GM12873 (cell line): ENCODE measurements around the gene TRUB1.

ENCODE experiments used
- TF ChIP-seq, protein P1 (sequence below): IDR thresholded peaks from 2 replicates; pipeline ENCODE4 v1.5.1; 2012; ENCODE audit warnings: low read depth, mild to moderate bottlenecking, moderate library complexity, low read length, control low read depth; ENCODE audit not compliant: insufficient read depth; ENCODE audit errors: missing control alignments

The TRUB1 gene

DNA sequence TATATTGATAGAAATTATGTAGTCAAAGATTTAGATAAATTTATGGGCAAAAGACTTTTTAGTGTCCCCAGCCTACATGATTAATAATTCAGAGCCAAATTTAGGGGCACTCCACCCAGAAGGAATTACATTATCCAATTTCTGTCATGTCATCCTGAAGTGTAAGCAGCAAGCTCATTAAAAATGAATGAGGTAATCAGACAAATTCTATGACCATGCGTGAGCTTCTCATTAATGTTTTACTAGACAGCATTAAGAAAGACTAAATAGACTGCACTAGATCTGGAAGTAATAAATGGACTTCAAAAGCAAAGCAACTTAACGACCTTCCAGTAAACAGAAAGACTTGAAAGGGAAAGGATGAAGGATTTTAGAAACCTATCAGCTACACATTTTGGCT is 22.7 kb upstream of the TRUB1 start:
- TF ChIP-seq, protein P1, sequence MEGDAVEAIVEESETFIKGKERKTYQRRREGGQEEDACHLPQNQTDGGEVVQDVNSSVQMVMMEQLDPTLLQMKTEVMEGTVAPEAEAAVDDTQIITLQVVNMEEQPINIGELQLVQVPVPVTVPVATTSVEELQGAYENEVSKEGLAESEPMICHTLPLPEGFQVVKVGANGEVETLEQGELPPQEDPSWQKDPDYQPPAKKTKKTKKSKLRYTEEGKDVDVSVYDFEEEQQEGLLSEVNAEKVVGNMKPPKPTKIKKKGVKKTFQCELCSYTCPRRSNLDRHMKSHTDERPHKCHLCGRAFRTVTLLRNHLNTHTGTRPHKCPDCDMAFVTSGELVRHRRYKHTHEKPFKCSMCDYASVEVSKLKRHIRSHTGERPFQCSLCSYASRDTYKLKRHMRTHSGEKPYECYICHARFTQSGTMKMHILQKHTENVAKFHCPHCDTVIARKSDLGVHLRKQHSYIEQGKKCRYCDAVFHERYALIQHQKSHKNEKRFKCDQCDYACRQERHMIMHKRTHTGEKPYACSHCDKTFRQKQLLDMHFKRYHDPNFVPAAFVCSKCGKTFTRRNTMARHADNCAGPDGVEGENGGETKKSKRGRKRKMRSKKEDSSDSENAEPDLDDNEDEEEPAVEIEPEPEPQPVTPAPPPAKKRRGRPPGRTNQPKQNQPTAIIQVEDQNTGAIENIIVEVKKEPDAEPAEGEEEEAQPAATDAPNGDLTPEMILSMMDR, result no peak

DNA sequence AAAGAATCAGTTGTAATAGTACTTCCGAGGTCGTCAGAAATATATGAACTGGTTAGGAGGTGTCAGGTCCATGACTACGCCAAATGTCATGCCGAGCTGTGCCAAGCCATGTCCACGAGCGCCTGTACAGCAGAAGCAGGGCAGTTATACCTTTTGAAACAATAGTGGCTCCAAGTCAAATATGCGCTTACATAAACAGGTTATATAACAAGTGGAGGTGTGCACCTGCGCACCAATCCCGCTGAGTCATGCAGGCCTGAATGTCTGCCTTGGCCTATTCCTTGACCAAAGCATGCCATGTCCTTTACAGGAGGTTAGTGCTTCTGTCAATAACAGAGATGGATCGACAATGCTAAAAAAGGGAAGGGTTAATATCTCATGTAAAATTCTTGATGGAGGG is 21.3 kb upstream of the TRUB1 start:
- TF ChIP-seq, protein P1, result no peak

DNA sequence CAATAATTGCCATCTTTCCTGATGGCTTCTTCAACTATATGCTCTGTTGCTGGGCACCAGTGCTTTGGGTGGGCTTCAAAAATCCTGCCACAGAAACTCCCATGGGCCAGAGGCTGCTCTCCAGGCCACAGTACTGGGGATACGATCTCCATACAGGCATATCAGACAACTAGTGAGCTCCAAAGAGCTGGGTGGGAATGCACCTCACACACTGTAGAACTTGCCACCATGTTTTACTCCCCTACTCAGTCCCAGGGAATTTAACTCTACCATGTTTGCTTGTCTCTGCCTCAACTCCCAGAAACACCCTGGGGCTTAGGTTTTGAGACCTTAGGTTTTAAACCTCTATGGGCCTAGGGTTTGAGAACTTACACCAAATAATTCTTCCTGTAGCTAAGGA is 20.5 kb upstream of the TRUB1 start:
- TF ChIP-seq, protein P1, result no peak

DNA sequence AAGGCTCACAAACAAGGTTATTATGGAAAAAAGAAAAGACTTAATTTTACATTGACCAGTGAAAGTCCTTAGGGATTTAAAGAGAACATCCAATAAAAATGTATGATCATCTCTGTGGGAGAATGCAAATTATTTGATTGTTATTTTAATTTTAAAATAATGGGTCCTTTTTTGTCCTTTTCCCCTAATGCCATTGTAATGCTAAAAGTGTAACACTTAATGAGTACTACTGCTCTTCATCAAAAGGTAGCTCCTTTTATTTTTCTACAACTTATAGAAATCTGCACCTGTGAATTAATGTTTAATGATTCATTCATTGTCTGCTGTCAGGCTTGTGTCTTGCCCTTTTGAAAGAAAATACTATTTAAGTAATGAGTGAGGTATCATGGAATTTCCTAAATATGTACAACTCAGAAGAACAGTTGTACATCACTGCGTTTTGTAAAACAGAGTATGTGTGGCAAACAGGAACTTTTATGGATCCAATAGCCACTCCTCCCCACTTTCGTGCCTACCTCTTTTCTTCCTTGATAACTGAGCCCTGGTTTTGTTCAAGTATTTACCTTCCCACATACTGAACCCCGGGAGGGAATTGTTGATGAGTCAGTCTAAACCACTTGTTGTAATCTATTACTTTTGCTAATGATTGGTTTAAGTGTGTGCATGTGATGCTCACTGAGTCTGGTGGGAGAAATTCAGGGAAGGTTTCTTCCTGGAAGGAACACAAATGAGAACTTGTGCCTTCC is 19.9 kb upstream of the TRUB1 start:
- TF ChIP-seq, protein P1, result no peak

DNA sequence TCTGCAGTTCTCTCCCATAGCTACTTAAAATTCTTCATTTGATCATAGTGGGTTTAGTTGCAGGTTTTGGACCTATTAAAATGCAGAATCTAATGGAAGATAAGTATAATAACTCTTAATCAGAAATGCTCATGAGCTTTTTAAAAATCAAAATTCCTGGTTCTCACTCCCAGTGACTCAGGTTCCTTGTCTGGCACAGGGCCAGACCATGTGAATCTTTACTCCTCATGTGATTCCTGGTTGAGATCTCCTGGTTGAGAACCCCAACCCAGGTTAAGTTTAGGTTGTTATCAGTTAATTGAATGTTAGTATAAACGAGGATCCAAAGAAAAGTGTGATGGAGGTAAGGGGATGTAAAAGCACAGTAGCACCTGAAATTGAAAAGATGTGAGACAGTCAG is 17.5 kb upstream of the TRUB1 start:
- TF ChIP-seq, protein P1, result no peak

DNA sequence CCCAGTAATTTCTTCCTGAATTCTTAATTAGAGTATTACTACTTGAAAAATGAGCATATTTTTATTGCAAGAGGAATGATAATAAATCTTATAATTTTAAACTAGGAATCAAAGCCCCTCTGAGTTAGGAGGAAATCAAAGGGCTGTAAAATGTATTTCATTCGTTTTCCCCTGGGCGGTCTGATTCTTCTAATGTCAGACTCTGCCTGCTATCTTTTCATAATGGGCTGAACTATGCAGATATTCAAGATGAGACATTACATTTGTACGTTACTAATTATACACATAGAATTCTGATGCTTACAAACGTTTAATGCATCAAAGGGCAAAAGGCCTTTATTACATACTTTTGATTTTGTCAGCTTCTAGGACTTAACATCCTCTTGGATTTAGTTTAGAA is 16.0 kb upstream of the TRUB1 start:
- TF ChIP-seq, protein P1, result no peak

DNA sequence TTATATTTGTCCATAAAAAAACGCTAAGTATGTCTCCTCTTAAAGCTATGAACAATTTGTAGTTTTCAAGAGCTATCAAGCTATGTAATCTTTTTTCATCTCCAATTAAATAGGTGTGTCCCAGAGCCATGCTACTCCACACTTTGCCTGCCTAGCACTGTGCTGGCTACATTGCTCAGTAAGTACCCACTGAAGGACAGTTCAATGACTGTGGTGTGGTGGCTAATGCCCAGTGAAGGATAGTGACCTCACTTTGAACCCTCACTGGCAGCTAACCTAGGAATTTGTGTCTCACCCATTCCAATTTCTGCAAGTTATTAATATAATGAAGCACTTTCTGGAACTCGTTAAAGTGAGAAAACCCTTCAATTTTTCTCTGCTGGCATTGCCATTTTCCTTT is 14.4 kb upstream of the TRUB1 start:
- TF ChIP-seq, protein P1, result no peak
